GM12864 (cell line): ENCODE data around the gene RSBN1L.

ENCODE experiments used
- DNase-seq: peaks from one replicate; pipeline ENCODE4 v3.0.0-alpha.2; 2011; ENCODE audit warnings: low read depth
- H3K4me3 ChIP-seq: 2 replicates; pipeline ENCODE4 v1.5.1; 2011; ENCODE audit warnings: mild to moderate bottlenecking, low read depth, low read length, control low read depth
- CTCF ChIP-seq: IDR thresholded peaks from 2 replicates; pipeline ENCODE4 v1.5.1; 2011; ENCODE audit warnings: low read depth, mild to moderate bottlenecking, moderate library complexity, low read length, control low read depth, inconsistent platforms; ENCODE audit errors: missing control alignments

RSBN1L gene

GRCh38 chr7:77753173-77753572 lies 56.9 kb downstream of the RSBN1L start:
- DNase-seq = no peak
- TF ChIP-seq CTCF = no peak

DNA sequence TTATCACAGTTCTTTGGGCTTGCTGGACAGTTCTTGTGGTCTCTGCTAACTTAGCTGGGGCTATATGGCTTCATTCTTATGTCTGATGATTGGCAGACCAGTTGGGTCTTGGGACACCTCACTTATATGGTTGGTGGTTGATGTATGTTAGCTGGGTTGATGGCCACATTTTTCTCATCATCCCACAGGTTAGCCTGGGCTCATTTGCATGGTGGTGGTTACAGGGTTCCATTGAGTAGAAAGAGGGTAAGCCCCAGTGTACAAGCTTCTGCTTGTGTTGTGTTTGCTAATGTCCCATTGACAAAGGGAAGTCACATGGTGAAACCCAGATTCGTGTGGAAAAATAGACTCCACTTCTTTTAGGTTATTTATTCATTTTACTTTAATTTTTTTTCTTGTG lies 61.3 kb downstream of the RSBN1L start:
- no peak for TF ChIP-seq CTCF
- no peak overlapping the region for H3K4me3 ChIP-seq
- peak; percentile 47 for DNase-seq

More at GRCh38 chr7:77753173-77753572, 56.9 kb downstream of the RSBN1L start:
- H3K4me3 ChIP-seq = no peak overlapping the region

DNA sequence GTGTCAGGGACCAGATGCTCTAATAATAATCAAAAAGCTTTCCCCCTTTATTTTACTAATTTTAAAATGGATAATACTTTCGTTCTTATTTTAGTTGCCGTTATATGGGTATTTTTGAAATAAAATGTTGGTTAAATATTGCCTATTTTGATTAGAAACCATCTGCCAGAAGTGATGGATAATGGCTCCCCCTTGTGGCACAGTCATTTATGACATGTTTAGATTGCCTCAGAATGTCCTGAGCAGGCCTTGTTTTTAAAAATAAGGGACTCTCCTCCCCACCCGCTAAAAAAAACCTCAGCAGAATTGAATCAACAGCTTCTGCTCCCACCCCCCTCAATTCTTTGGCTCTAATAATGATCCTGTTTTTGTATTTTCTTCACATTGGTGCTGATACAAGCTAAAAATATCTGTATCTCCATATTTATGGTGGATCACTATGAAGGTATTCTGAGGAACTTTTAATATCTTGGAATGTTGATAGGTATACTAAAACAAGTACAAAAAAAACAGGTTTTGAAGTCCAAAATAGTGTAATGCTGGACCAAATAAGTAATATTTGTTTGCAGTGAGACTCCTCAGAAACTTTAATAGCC lies 63.1 kb downstream of the RSBN1L start:
- TF ChIP-seq CTCF = peak; percentile 66
- H3K4me3 ChIP-seq = no peak overlapping the region
- peak; percentile 50 for DNase-seq

DNA sequence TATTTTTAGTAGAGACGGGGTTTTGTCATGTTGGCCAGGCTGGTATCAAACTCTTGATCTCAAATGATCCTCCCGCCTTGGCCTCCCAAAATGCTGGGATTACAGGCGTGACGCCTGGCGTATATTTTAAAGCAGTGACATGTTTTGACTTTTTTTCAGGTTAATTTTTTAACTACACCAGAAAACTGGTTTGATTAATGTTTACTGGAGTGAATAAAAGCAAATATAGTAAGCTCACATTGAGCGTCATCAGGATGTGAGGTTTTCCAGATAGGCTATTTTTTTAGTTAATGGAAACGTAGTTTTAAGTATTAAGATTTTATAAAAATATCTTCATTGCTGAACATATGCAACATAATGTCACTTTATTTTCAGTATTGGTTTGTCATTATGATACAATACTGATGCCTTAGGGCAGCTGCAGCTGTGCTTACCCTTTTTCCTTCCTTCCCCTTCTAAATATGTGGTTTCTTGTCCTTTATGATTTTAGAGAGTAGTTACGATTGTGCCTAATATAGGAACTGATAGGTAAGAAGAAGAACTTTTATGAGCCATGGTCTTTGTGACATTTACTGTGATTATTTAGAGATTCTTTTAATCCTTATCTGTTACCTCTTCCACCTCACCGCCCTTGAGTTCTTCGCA lies 64.7 kb downstream of the RSBN1L start:
- TF ChIP-seq CTCF = no peak
- no peak overlapping the region for H3K4me3 ChIP-seq
- DNase-seq = no peak

- TF ChIP-seq CTCF = no peak
- no peak for DNase-seq
- H3K4me3 ChIP-seq = no peak overlapping the region
Measured at GRCh38 chr7:77765481-77765880, 69.2 kb downstream of the RSBN1L start.

- no peak for DNase-seq
- no peak overlapping the region for H3K4me3 ChIP-seq
- TF ChIP-seq CTCF = no peak
Measured at GRCh38 chr7:77765906-77766800, 69.9 kb downstream of the RSBN1L start.
